Uterus (tissue), 2 donors: ENCODE results near the gene NXNL2.

Experiments
- POLR2A ChIP-seq, 2 donors: fragments of 450-650 bp; IDR thresholded peaks; one replicate each; pipeline ENCODE4 v1.6.1; 2016; ENCODE audit warnings: antibody characterized with exemption in 2 of 2, mild to moderate bottlenecking in 1 of 2, moderate library complexity in 1 of 2
- TF ChIP-seq, protein P1 (sequence below), 4 experiments: fragments of 200-600 bp in 2 of 4; fragments of 450-650 bp in 2 of 4; sonication (generic) in 2 of 4; IDR thresholded peaks; one replicate each; pipeline ENCODE4 v1.5.1; 2016 to 2019; ENCODE audit warnings: antibody characterized with exemption in 4 of 4, mild to moderate bottlenecking in 2 of 4, moderate library complexity in 1 of 4

DNA sequence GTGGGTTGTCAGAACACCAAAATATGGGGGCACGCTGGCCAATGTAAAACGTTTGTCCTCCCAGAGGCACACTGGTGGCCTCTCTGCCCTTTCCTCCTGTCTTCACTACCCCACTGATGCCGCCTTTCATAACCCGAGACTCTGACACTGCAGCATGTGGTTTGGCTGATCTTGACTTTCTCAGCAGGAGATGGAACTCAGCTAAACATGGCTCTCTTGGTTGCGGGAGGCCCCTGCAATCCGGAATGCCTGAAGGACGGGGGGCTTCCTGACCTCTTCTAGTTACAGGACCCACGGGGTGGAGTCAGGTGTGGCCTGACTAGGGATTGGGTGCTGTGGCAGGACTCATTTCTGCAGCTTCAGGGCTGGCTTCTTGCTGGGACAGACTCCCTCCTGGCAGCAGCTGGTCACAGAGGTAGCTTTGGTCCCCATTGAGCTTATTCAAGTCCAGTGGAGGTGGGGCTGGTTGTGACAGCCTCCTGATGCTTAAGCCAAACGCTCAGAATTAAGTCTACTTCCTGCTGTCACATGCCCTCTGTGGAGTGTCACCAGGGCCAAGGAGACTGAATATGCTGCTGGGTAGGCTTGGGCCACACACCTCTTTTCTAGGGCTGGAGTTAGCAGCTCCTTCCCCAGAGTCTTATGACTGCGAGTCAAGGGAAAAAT lies 44.2 kb downstream of the NXNL2 start:
- no peak for TF ChIP-seq POLR2A (IDR thresholded peaks at IDR 0.05)
- TF ChIP-seq, protein P1, sequence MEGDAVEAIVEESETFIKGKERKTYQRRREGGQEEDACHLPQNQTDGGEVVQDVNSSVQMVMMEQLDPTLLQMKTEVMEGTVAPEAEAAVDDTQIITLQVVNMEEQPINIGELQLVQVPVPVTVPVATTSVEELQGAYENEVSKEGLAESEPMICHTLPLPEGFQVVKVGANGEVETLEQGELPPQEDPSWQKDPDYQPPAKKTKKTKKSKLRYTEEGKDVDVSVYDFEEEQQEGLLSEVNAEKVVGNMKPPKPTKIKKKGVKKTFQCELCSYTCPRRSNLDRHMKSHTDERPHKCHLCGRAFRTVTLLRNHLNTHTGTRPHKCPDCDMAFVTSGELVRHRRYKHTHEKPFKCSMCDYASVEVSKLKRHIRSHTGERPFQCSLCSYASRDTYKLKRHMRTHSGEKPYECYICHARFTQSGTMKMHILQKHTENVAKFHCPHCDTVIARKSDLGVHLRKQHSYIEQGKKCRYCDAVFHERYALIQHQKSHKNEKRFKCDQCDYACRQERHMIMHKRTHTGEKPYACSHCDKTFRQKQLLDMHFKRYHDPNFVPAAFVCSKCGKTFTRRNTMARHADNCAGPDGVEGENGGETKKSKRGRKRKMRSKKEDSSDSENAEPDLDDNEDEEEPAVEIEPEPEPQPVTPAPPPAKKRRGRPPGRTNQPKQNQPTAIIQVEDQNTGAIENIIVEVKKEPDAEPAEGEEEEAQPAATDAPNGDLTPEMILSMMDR (IDR thresholded peaks at IDR 0.05), result no peak
